Right cardiac atrium (tissue), 5 donors: ENCODE results near the gene KCNIP4. TPM values are rescaled to one million over a fixed set of nuclear protein-coding genes. Genes with fewer than 3 reads are reported as not detected.
"Not testable (repeated sequence)": the region's sequence is repeated elsewhere in the genome, so short reads cannot be mapped to it uniquely, and the experiment has no call there.

Experiments used
- ATAC-seq, 2 donors: fragments of 200-7000 bp; cut with Tn5 transposase; one replicate each; pipeline versions ENCODE4 v1.8.0 to v1.9.1; 2020; ENCODE audit warnings: moderate library complexity in 2 of 2, mild to moderate bottlenecking in 1 of 2
- DNase-seq, 3 donors: peaks; one replicate each; pipeline ENCODE4 v3.0.0-alpha.2; 2020
- H3K27ac ChIP-seq: one replicate; pipeline ENCODE4 v1.5.1; 2013; ENCODE audit warnings: mild to moderate bottlenecking, low read length, control low read depth, moderate library complexity
- H3K27me3 ChIP-seq: one replicate; pipeline ENCODE4 v1.6.1; 2013; ENCODE audit not compliant: control insufficient read depth, insufficient read depth
- H3K4me1 ChIP-seq: one replicate; pipeline ENCODE4 v1.6.1; 2013; ENCODE audit warnings: low read length; ENCODE audit not compliant: control insufficient read depth, insufficient read depth
- H3K4me3 ChIP-seq: one replicate; pipeline ENCODE4 v1.5.1; 2013; ENCODE audit warnings: low read length, control low read depth
- H3K9me3 ChIP-seq: one replicate; pipeline ENCODE4 v1.6.1; 2013; ENCODE audit warnings: low read length; ENCODE audit not compliant: control insufficient read depth
- WGBS: extraction: QIAGEN DNeasy Blood & Tissue Kit; methylation state at CpG from one replicate; pipeline ENCODE4 v1.1.7; 2013; 5-methylcytosine and 5-hydroxymethylcytosine counted together
- intact Hi-C, 4 donors: fragments of 100-400 bp; cut with DNase I; formaldehyde crosslinking; loops; one replicate each; pipeline versions ENCODE4 v1.11.0 to v1.14.0; 2022 to 2023
- polyA plus RNA-seq: library from polyadenylated mRNA; stranded (reverse); fragments of 200-250 nt; gene quantifications from one replicate; pipeline ENCODE4 v1.2.3, GENCODE V29; 2013
- total RNA-seq, 4 donors: library from RNA; stranded (reverse); fragmentation: NEBNext Ultra II Directional; extraction: Animal tissue kit (Norgen Biotek cat#: 25700); gene quantifications; one replicate each; pipeline ENCODE4 v1.2.1, GENCODE V29; 2021
- donor health status: healthy with polysubstance abuse.
- donor health status: DM: no; HTN: yes; CAD: no.
- donor health status: DM: no; HTN: no; CAD: no.
- donor health status: DM: no; HTN: yes; CAD: no; lungs with severe emphysema.
- donor health status: DM: yes; HTN: yes; CAD: no.

Gene KCNIP4
- total and polyA plus RNA-seq, 5 donors: 0.05 to 0.86 (median 0.23) TPM; not detected in 2

DNA sequence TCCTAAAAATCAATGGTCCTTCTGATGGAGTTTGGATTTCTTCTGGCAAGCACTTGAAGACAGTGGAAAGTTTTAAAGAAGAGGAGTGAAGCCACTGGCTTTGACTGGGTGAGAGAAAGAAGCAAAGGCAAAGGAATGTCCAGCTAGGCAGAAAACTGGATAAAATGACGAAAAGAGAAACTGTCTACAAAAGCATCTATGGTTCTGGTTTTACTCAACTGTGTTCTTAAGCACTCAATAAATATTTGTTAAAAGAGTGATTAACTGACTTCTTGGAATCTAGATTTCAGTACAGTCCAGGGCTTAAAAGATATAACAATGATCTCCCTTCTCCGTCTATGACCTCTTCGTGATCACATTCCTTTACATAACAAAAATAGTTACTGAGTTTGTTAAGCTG lies 1195.9 kb downstream of the KCNIP4 start:
- WGBS: 93% methylated on average over 3 of the region's 3 CpGs
- DNase-seq (no peak), ATAC-seq (no peak)
- Histone ChIP-seq H3K4me3 (no peak overlapping the region), H3K4me1 (no peaks in the 10 kb centered on the region), H3K9me3 (no peaks in the 10 kb centered on the region), H3K27ac (no peak overlapping the region), H3K27me3 (no peaks in the 10 kb centered on the region)
- intact Hi-C loops: no loop called here

DNA sequence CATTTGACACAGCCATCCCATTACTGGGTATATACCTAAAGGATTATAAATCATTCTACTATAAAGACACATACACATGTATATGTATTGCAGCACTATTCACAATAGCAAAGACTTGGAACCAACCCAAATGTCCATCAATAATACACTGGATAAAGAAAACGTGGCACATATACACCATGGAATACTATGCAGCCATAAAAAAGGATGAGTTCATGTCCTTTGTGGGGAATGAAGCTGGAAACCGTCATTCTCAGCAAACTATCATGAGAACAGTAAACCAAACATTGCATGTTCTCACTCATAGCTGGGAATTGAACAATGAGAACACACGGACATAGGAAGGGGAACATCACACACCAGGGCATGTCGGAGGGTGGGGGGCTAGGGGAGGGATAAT lies 1202.6 kb downstream of the KCNIP4 start:
- H3K4me1 ChIP-seq, DNase-seq, H3K4me3 ChIP-seq, H3K27me3 ChIP-seq, intact Hi-C loops, H3K9me3 ChIP-seq, H3K27ac ChIP-seq, ATAC-seq: not testable (repeated sequence)
- 94% methylated on average over 4 of the region's 4 CpGs for WGBS

DNA sequence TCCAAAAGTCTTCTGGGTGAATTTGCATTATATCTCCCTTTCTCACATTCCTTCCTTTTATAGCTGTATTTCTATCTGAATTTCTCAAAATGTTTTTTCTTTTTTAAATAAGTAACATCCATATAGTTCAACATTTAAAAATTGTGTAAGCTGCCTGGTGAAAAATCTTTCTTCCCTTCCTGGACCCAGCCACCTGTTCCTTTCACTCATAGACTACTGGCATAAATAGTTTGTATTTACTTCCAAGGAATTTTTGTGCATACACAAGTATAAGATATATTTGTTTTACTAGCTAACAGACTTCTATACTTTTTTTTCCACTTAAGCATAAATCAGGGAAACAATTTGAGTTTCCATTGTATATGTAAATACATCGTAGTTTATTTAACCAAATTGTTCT lies 1212.6 kb downstream of the KCNIP4 start:
- DNase-seq (no peak), ATAC-seq (no peak)
- Histone ChIP-seq H3K4me3 (no peak overlapping the region), H3K27me3 (no peaks in the 10 kb centered on the region), H3K4me1 (no peaks in the 10 kb centered on the region), H3K9me3 (no peaks in the 10 kb centered on the region), H3K27ac (no peak overlapping the region)
- intact Hi-C loops: no loop called here
- WGBS: 99% methylated on average over 1 of the region's 1 CpG

DNA sequence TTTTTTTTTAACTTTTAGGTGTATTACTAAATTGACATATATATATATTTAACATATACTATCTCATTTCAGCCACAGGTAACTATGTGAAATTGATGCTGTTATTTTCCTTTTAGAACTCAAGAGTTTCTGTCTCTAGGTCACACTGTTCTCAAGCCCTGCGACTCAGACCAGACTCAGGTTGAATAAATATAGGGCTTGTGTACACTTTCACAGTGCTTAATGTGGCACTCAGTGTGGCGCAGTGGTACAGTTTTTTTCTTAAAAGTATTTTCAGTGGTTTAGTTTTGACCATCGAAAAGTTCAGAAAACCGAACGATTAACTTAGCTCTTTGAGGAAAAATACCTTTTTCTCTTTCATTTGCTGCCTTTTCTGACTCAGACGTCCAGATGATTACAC lies 1223.7 kb downstream of the KCNIP4 start:
- Histone ChIP-seq H3K4me3 (no peak overlapping the region), H3K4me1 (no peaks in the 10 kb centered on the region), H3K9me3 (peaks cover 3% of the 10 kb centered on the region), H3K27me3 (no peaks in the 10 kb centered on the region), H3K27ac (no peak overlapping the region)
- intact Hi-C loops: no loop called here
- ATAC-seq: no peak
- 81% methylated on average over 6 of the region's 6 CpGs for WGBS
- no peak for DNase-seq

DNA sequence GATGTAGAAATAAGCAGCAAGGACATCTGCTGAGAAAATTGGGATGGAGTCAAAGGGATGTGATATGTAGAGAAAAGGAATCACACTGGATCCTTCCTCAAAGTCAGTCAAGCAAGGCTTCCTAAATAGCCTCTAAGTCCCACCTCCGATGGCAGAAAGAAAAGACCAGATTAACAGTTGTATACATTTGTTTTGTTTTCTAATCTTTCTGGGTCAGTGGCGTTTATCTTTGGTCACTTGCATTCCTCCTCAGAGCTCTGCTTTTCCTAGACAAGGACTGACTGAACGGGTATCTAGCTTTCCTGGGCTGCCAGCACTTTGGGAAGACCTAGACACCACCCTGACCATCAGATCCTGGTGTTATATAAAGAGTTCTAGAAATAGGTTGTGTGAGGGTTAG lies 1225.1 kb downstream of the KCNIP4 start:
- Histone ChIP-seq H3K9me3 (peaks cover 3% of the 10 kb centered on the region), H3K27ac (no peak overlapping the region), H3K4me1 (no peaks in the 10 kb centered on the region), H3K4me3 (no peak overlapping the region), H3K27me3 (no peaks in the 10 kb centered on the region)
- WGBS: 71% methylated on average over 3 of the region's 3 CpGs
- ATAC-seq (no peak), DNase-seq (no peak)
- intact Hi-C loops: no loop called here

DNA sequence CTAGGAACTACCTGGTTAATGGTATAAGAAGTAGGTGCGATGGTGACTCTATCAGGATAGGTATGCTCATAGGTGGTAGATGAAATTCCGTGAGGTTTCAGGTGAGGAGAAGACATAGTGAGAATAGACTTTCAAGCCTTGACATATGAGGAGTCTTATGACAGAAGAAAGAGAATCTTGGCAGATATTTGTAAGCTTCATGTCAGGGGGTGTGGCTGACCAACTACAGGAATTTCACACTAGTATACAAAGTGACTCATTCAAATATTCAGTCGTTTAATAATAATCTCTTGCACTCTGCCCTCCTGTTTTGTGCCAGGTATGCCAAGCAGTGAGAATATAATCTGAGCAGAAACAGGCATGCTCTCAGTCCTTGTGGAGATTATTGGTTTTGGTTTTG lies 1225.6 kb downstream of the KCNIP4 start:
- H3K27ac ChIP-seq: no peak overlapping the region
- H3K9me3 ChIP-seq: peaks cover 3% of the 10 kb centered on the region
- DNase-seq (no peak), ATAC-seq (no peak)
- no peak overlapping the region for H3K4me3 ChIP-seq
- no peaks in the 10 kb centered on the region for H3K4me1 ChIP-seq
- 71% methylated on average over 3 of the region's 3 CpGs for WGBS
- intact Hi-C loops: no loop called here
- no peaks in the 10 kb centered on the region for H3K27me3 ChIP-seq

DNA sequence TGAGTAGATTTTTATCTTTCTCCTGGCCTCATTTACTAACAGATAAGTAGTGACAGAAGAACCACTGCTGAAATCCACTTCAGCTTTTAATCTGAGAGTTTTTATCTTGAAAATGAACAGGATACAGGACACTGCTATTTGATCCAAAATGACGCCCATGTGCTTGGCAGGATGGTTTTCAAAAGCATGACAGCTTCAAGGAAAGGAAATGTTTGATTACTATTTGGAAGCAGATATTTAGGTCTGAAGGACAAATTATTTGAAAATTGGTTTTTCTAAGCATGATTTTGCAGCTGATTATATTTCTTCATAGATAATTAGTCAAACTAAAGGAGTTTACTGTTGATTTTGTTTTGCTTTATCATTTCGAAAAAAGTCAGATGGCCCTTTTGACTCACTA lies 1237.2 kb downstream of the KCNIP4 start:
- no peak for DNase-seq
- H3K27ac ChIP-seq: no peak overlapping the region
- ATAC-seq: no peak
- no peaks in the 10 kb centered on the region for H3K27me3 ChIP-seq
- intact Hi-C loops: no loop called here
- H3K4me1 ChIP-seq: no peaks in the 10 kb centered on the region
- H3K9me3 ChIP-seq: no peaks in the 10 kb centered on the region
- WGBS: 90% methylated on average over 2 of the region's 2 CpGs
- H3K4me3 ChIP-seq: no peak overlapping the region

DNA sequence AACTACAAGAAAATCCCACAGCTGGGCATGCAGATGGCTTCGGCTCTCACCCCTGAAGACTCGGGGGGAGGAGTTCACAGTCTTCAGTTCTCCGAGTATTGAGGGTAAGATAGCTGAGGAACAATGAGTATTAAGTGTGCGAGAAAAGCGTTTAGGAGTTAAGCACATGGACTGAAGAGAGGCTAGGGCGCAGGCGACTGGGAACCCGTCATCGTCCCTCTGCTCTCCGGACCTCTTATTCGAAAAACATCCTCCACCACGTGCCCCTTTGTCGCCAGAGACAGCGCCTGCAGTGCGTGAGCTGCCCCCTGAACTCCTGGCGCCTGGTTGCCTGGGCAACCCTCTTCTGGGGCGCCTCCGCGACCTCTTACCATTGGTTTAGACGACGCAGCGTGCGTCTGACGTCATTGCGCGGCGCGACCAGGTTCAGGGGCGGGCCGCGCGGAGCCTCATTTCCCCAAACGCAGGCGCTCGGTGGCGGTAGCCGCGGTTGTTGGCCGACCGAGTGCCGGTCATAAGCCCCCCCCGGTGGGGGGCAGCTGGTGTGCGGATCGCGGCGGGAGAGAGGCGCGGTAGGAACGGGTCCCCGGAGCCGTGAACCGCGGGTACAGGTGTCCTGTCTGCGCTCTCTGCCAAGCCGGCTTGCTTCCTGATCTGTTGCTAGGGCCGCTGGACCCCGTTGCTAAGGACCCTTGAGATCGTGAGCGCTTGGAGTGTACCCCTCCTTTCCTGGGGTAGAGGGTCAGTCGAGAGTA lies 1248.4 kb downstream of the KCNIP4 start, which contains the start of gene PACRGL:
Gene PACRGL, plus strand, starts transcription at position 452 of the 755 bp plus-strand sequence. CDS start 4,024 bp downstream, outside the sequence.
- no peaks in the 10 kb centered on the region for H3K9me3 ChIP-seq
- no peaks in the 10 kb centered on the region for H3K27me3 ChIP-seq
- intact Hi-C loops: no loop called here

DNA sequence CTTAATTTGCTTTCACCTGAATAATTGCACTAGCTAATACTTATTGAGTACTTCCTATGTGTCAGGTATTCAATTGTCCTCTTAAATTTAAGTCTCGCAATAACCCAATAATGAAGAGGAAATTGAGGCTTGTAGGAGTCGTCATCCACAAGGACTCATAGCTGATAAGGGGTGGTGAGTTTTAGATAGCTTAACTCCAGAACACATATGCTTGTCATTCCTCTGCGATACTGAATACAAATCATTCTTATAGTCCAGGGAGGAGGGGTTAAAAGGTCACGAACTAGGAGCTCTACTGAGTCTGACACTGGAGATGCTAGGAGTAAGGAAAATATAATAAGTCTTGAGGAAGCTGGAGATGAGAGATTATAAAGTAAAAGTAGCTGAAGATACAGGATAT lies 1249.8 kb downstream of the KCNIP4 start:
- Histone ChIP-seq H3K27ac (no peak overlapping the region), H3K27me3 (no peaks in the 10 kb centered on the region), H3K4me1 (peaks cover 3% of the 10 kb centered on the region), H3K9me3 (no peaks in the 10 kb centered on the region), H3K4me3 (no peak overlapping the region)
- 25% methylated on average over 4 of the region's 4 CpGs for WGBS
- no peak for ATAC-seq
- no peak for DNase-seq
- intact Hi-C loops: no loop called here

More for the DNA sequence above, 1248.4 kb downstream of the KCNIP4 start, which contains the start of gene PACRGL:
- Histone ChIP-seq H3K27ac (peak within 1 kb of the TSS; percentile 78), H3K4me3 (peak within 1 kb of the TSS; percentile 97), H3K4me1 (peaks cover 3% of the 10 kb centered on the region)
- DNase-seq (peak; percentile 98 to 99 (median 98)), ATAC-seq (peak; percentile 100)
- under 1% methylated on average over 60 of the region's 60 CpGs for WGBS

DNA sequence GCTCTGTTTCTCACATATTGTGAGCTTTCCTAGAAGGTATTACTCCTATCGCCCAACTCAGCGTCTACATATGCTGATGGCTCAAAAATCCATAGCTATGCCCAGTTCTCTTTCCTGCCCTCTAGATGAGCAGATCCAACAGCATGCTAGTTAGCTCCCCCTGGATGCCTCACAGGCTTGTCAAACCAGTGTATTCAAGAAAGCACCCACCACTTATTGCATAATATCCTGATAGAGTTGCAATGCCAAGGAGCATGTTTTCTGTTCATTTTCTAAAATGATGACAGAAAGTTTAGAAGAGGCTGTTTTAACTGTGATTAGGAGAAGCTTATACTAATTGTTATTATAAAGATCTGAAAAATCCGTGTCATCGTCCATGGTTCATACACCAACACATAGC lies 1250.2 kb downstream of the KCNIP4 start:
- Histone ChIP-seq H3K4me3 (no peak overlapping the region), H3K27ac (no peak overlapping the region), H3K4me1 (peaks cover 3% of the 10 kb centered on the region), H3K27me3 (no peaks in the 10 kb centered on the region), H3K9me3 (no peaks in the 10 kb centered on the region)
- no peak for ATAC-seq
- 81% methylated on average over 4 of the region's 4 CpGs for WGBS
- no peak for DNase-seq
- intact Hi-C loops: no loop called here

DNA sequence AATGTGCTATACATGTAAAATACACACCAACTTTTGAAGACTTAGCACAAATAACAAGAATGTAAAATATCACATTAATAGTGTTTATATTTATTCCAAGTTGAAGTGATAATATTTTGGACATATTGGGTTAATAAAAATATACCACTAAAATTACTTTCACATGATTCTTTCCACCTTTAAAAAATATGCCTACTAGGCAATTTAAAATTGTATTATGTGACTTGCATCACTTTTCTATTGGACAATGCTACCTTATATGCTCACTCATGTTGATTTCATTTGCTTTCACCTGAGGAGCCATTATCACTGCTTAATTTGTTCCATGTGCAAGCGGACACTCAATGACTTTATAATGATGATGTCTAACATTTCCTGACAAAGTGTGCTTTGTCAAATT lies 1251.8 kb downstream of the KCNIP4 start:
- ATAC-seq: no peak
- Histone ChIP-seq H3K27ac (no peak overlapping the region), H3K4me1 (peaks cover 3% of the 10 kb centered on the region), H3K9me3 (no peaks in the 10 kb centered on the region), H3K4me3 (no peak overlapping the region), H3K27me3 (no peaks in the 10 kb centered on the region)
- intact Hi-C loops: no loop called here
- no peak for DNase-seq
- 93% methylated on average over 1 of the region's 1 CpG for WGBS
